SU-DHL-6 (cell line): ENCODE data around the gene NOS1AP.

Source experiments
- CTCF ChIP-seq: fragments of 200-600 bp; sonication (generic); IDR thresholded peaks from one replicate; pipeline ENCODE4 v1.5.1; 2017; ENCODE audit warnings: antibody characterized with exemption, mild to moderate bottlenecking, low read length, moderate library complexity; ENCODE audit not compliant: insufficient read depth, poor library complexity, severe bottlenecking
- EZH2phosphoT487 ChIP-seq: fragments of 200-600 bp; sonication (generic), shearing (Covaris generic); conservative IDR thresholded peaks from 2 replicates; pipeline ENCODE4 v1.6.1; 2018; ENCODE audit warnings: mild to moderate bottlenecking, antibody characterized with exemption, low read length, moderate library complexity, mixed read lengths

GRCh38 chr1:162133566-162133965, 64.1 kb downstream of the NOS1AP start:
- no peak for TF ChIP-seq CTCF
- no peak for TF ChIP-seq EZH2phosphoT487
